GM23338 (cell line): ENCODE results near the gene CBLC.
A peak's percentile ranks its signal among the peaks of the same experiment; 100 is the strongest.

Experiments
- CTCF ChIP-seq, 2 experiments: fragments of 200-600 bp in 1 of 2; sonication (generic) in 1 of 2; conservative IDR thresholded peaks; 2 replicates each; pipeline versions ENCODE4 v1.5.1 to v1.6.1; 2016 to 2017; ENCODE audit warnings: antibody characterized with exemption in 2 of 2, low read depth in 2 of 2, mild to moderate bottlenecking in 2 of 2, moderate library complexity in 1 of 2
- EZH2 ChIP-seq: fragments of 200-600 bp; sonication (generic); IDR thresholded peaks from one replicate; pipeline ENCODE4 v1.8.0; 2017; ENCODE audit warnings: antibody characterized with exemption, mild to moderate bottlenecking, low read depth; ENCODE audit not compliant: unreplicated experiment
- NANOG ChIP-seq: IDR thresholded peaks from 2 replicates; pipeline ENCODE4 v1.6.1; 2016; ENCODE audit warnings: antibody characterized with exemption, borderline replicate concordance
- POLR2AphosphoS5 ChIP-seq: IDR thresholded peaks from 2 replicates; pipeline ENCODE4 v1.6.1; 2016; ENCODE audit warnings: antibody characterized with exemption, low read depth
- TF ChIP-seq, protein P1 (sequence below): IDR thresholded peaks from one replicate; pipeline ENCODE4 v1.6.1; 2018; ENCODE audit warnings: antibody characterized with exemption; ENCODE audit not compliant: unreplicated experiment

DNA sequence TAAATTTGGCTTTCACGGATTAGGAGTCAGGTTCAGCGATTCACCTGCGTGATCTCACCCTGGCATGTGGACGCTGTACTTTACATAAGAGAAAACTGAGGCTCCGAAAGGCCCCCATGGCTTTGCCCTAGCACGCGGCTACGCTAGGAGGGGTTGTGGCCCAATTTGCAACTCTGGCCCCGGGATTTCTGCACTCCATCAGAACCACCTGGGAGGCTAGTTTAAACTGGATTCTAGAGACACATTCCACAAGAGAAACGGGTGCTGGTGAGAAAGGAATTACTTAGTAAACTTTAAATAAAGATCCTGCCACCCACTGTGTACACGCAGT is 23.0 kb upstream of the CBLC start:
- TF ChIP-seq CTCF (conservative IDR thresholded peaks at IDR 0.05; ENCODE audit: low read depth in 2 of 2): no peak
- TF ChIP-seq EZH2: peak; percentile 10
- no peak for TF ChIP-seq NANOG
- TF ChIP-seq, protein P1, sequence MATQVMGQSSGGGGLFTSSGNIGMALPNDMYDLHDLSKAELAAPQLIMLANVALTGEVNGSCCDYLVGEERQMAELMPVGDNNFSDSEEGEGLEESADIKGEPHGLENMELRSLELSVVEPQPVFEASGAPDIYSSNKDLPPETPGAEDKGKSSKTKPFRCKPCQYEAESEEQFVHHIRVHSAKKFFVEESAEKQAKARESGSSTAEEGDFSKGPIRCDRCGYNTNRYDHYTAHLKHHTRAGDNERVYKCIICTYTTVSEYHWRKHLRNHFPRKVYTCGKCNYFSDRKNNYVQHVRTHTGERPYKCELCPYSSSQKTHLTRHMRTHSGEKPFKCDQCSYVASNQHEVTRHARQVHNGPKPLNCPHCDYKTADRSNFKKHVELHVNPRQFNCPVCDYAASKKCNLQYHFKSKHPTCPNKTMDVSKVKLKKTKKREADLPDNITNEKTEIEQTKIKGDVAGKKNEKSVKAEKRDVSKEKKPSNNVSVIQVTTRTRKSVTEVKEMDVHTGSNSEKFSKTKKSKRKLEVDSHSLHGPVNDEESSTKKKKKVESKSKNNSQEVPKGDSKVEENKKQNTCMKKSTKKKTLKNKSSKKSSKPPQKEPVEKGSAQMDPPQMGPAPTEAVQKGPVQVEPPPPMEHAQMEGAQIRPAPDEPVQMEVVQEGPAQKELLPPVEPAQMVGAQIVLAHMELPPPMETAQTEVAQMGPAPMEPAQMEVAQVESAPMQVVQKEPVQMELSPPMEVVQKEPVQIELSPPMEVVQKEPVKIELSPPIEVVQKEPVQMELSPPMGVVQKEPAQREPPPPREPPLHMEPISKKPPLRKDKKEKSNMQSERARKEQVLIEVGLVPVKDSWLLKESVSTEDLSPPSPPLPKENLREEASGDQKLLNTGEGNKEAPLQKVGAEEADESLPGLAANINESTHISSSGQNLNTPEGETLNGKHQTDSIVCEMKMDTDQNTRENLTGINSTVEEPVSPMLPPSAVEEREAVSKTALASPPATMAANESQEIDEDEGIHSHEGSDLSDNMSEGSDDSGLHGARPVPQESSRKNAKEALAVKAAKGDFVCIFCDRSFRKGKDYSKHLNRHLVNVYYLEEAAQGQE: no peak
- no peak for TF ChIP-seq POLR2AphosphoS5
